ENCODE data around the gene PTPRD. TPM values are rescaled to one million over a fixed set of nuclear protein-coding genes. Genes with fewer than 3 reads are reported as not detected.
"Not testable (repeated sequence)": the region's sequence is repeated elsewhere in the genome, so short reads cannot be mapped to it uniquely, and the experiment has no call there.

The PTPRD gene
- total and polyA plus RNA-seq, 10 donors, result 0.08 to 11.7 (median 2.9) TPM

GRCh38 chr9:8940650-8941049, 1672.2 kb downstream of the PTPRD start:
- TF ChIP-seq POLR2A (IDR thresholded peaks at IDR 0.05) (no peak), POLR2AphosphoS5 (IDR thresholded peaks at IDR 0.05) (no peak), CTCF (IDR thresholded peaks at IDR 0.05 in 8 of 11, conservative IDR thresholded peaks at IDR 0.05 in 3 of 11) (no peak)
- intact Hi-C loops (cut with DNase I; ENCODE audit: low total_unique reads), result no loop called here
- DNase-seq, result no peak

GRCh38 chr9:8926461-8926860, 1686.3 kb downstream of the PTPRD start:
- TF ChIP-seq POLR2AphosphoS5 (IDR thresholded peaks at IDR 0.05) (no peak), POLR2A (IDR thresholded peaks at IDR 0.05) (no peak), CTCF (IDR thresholded peaks at IDR 0.05 in 8 of 11, conservative IDR thresholded peaks at IDR 0.05 in 3 of 11) (no peak)
- DNase-seq, result no peak
- Histone ChIP-seq H3K27me3 (replicated peaks in 1 of 7) (no peaks in the 10 kb centered on the region), H3K4me3 (no peak overlapping the region), H3K27ac (no peak overlapping the region), H3K36me3 (no peaks in the 10 kb centered on the region), H3K4me1 (no peaks in the 10 kb centered on the region), H3K9me3 (no peaks in the 10 kb centered on the region)
- intact Hi-C loops (cut with DNase I; ENCODE audit: low total_unique reads), result no loop called here
- WGBS, 5 donors, result 87 to 100% (median 87%) methylated on average over 1 of the region's 1 CpG

More at GRCh38 chr9:8940650-8941049, 1672.2 kb downstream of the PTPRD start:
- H3K36me3 ChIP-seq, result no peaks in the 10 kb centered on the region
- H3K27me3 ChIP-seq (replicated peaks in 1 of 7), result no peaks in the 10 kb centered on the region
- no peak overlapping the region for H3K4me3 ChIP-seq
- H3K27ac ChIP-seq, result no peak overlapping the region
- H3K9me3 ChIP-seq, result no peaks in the 10 kb centered on the region
- no peaks in the 10 kb centered on the region for H3K4me1 ChIP-seq

GRCh38 chr9:8924562-8924961, 1688.2 kb downstream of the PTPRD start:
- Histone ChIP-seq H3K4me1 (no peaks in the 10 kb centered on the region), H3K9me3 (no peaks in the 10 kb centered on the region), H3K36me3 (no peaks in the 10 kb centered on the region), H3K27ac (no peak overlapping the region), H3K27me3 (replicated peaks in 1 of 7) (no peaks in the 10 kb centered on the region), H3K4me3 (no peak overlapping the region)
- no peak for DNase-seq
- TF ChIP-seq POLR2AphosphoS5 (IDR thresholded peaks at IDR 0.05), result no peak
- TF ChIP-seq POLR2A (IDR thresholded peaks at IDR 0.05), result no peak
- no peak for TF ChIP-seq CTCF (IDR thresholded peaks at IDR 0.05 in 8 of 11, conservative IDR thresholded peaks at IDR 0.05 in 3 of 11)
- intact Hi-C loops (cut with DNase I; ENCODE audit: low total_unique reads), result no loop called here
- 73 to 88% (median 82%) methylated on average over 2 of the region's 2 CpGs for WGBS, 5 donors

GRCh38 chr9:8920478-8921183, 1692.2 kb downstream of the PTPRD start:
- H3K27ac ChIP-seq; H3K36me3 ChIP-seq; H3K4me3 ChIP-seq; H3K4me1 ChIP-seq; H3K9me3 ChIP-seq; intact Hi-C loops (cut with DNase I; ENCODE audit: low total_unique reads); H3K27me3 ChIP-seq (replicated peaks in 1 of 7); DNase-seq: not testable (repeated sequence)
- 90 to 95% (median 94%) methylated on average over 19 of the region's 19 CpGs for WGBS, 5 donors
